GM19238 (cell line): Measurements from ENCODE around the gene AQP5.
"Not testable (repeated sequence)": the region's sequence is repeated elsewhere in the genome, so short reads cannot be mapped to it uniquely, and the experiment has no call there.

Source experiments
- DNase-seq: peaks from one replicate; pipeline ENCODE4 v3.0.0; 2011; ENCODE audit warnings: low spot score; ENCODE audit not compliant: insufficient read length

The AQP5 gene

DNA sequence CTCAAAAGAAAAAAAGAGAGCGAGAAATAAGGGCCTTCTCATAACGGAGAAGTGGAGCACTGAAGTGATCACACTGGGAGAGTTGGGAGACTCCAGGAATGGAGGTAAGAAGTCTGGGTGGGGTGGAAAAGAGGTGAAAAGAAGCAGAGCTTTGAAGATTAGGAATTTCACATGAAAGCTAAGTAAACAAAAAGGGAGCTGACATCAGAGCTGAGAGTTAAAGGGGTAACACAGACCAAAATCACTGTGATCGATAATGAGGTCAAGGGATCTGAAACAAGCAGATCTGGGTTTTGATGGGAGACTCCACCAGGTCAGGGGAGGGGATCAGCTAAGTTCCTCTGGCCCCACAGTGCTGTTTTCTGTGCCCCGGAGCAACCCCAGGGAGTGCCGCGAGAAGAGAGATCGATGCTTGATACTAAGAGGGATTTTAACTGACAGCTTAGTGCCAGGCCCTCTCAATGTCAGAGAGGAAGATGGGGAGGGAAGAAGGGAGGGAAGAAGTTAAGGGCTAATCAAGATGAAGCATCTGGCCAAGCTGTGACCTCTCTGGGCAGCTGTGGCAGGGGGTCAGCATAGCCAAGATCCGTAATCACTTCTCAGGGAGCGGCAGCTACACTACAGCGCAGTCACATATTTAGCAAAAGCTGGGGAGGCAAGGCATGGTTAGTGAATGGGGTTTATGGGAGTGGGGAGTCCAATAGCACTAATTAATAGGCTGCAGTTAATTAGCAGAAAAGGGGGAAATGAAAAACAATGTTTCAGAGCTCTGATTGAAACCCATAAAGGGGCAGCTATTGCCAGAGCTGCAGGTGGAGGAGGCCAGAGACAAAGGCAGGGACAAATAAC is 19.1 kb downstream of the AQP5 start:
- DNase-seq, result no peak

DNA sequence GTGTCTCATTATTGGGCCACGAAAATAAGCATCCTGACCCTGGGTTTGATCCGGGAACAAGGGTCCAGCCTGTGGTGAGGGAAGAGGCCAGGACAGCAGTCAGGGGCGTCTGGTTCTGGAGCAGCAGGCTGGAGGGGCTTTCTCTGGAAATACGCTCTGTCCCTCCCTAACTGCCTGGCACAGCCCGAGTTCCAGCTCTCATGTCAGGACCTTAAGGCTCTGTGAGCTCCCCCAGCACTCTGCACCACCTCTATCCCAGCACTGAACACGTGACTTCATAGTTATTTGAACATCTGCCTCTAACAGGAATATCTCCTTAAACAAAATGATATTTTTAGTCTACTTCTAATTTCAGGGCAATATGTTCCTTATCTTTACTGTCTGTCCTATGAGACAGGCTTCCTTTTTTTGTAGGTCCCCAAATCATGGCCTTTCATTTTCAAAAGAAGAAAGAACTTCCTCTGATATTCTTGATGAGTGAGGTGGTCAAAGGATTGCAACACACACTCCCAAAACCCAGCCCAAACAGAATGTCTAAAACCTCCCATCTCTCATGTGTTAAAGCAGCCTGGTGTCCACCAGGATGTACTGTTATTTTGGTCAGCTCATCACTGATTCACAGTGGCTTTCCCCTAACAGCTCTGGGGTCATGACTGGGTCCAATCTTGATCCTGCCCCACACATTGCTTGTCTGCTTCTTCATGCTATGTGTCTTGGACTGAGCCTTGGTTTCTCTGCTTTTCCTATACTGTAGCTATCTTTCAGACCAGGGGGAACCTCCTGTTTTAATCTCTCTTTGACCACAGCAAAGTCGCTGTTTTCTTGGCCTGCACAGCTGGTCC is 20.8 kb downstream of the AQP5 start:
- no peak for DNase-seq

DNA sequence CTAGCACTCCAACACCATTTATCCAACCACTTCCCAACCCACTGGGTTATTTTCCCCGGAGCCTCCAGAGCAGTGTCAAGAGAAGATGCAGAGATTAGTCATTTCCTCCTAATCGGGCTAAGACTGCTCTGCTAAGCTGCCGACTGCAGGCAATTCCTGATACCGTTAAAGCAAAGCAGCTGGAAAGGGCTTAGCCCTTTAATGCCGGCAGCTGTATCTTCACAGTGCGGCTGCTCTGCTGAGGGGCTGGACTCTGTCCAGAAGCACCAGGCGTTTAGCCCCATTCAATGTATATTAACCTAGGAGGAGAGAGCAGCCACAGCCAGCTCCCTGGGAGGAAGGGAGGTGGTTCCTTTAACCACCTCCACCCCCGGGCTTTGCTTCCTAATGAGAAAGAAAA is 22.2 kb downstream of the AQP5 start:
- no peak for DNase-seq

DNA sequence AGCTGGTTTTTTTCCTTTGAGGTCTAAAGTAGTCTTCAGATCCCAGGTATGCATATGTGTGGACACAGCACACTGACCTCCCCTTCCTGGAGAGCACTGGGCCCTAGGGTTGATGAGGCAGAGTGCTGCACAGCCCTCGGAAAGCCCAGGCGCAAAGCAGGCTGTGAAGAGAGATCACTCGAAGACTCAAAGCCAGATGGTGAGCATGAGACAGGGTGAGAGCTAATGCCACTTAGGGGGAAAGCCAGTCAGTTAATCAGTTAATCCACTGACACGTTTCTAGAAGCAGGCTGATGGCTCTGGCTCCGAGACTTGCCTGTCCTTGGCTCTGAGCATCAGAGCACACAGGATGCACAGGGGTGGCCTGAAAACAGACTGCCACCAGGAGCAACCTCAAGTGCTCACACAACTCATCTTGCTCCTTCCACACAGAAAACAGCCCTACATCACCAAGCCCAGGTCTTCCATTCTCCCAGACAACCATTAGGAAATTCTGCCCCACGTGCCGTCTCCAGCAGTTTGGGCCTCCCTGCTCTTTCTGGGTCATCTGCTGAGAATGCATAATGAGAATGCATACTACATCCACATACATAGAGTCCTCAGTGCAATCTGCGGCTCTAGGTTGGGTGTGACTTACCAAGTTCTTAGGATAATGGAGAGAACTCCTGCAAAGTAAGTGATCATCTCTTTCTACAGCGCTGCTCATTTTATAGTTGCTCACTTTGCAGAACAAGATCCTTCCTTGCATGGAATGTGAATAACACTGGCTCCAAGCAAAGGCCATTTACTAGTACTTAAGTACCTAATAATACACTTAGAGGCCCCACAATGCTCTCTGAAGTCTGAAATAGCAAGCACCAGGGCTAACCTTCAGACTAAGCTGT is 23.0 kb downstream of the AQP5 start:
- no peak for DNase-seq

DNA sequence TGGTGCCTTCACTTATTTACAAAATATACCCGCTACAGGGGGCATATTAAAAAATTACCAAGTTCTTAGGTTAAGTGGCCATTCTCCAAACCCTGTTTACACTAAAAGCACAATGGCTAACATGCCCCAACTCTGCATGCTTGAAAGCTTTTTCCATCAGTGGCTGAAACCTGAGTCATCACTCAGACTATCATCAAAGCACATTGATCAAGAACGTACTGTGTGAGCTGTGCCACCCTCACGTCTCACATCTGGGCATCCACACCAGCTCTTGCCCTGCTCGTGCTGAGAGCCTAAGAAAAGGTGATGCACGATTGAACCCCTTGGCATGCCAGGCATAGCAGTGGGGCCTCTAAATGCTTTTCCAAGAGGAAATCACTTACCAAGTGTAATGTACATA is 24.3 kb downstream of the AQP5 start:
- no peak for DNase-seq

DNA sequence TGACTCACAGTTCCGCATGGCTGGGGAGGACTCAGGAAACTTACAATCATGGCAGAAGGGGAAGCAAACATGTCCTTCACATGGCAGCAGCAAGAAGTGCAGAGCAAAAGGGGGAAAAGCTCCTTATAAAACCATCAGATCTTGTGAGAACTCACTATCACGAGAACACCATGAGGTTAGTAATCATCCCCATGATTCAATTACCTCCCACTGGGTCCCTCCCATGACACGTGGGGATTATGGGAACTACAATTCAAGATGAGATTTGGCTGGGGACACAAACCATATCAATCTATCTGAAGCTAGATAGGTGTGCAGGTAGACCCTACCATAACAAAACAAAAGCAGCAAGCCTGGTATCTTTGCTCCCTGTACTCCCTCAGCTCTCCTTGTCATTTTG is 24.8 kb downstream of the AQP5 start:
- DNase-seq, result not testable (repeated sequence)

DNA sequence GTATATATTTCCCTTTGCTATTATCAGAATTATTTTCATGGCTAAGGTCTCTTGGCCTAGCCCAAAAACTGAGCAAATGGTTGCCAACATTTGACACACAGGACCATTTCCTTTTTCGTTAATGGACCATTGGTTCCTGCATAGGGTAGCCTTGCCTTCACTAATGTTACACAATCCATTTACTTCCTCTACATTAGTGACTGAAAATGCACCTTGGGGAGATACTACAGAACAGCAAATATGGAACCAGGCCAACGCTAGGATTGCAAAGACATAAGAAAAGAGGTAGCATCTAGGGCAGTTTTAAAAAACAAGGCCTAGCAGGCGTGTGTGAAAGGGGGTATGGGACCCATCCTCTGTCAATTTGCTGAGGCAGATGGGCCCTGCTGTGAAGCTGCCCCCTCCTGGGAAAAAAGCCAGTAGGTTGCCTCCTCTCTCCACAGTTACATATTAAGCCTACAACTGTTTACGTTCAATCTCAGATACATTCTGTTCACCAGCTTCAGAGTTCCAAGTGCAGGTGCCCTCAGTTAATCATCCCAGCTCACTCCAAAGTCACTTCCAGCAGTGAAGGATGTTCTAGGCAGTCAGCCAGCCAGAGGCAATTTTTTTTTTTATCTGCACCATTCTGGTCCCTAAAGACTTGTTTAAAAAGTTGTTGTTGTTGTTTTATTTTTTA is 26.1 kb downstream of the AQP5 start:
- no peak for DNase-seq

DNA sequence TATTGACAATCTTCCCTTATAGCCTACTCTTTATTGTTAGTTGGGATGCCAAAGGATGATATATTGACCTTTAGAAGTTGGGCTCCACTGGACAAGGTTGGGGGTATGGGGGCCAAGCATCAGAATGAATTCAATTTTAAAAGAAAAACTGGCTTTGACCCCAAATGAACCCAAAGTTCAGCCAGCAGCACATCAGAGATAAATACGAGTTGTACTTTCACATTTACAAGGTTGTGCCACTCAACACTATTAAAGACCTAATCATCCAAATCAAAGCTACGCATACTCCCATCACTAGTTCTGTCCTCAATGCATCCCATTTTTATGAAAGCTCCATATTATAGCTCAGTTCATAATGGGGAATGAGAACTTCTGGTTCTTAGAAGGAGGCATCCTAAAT is 27.7 kb downstream of the AQP5 start:
- not testable (repeated sequence) for DNase-seq

DNA sequence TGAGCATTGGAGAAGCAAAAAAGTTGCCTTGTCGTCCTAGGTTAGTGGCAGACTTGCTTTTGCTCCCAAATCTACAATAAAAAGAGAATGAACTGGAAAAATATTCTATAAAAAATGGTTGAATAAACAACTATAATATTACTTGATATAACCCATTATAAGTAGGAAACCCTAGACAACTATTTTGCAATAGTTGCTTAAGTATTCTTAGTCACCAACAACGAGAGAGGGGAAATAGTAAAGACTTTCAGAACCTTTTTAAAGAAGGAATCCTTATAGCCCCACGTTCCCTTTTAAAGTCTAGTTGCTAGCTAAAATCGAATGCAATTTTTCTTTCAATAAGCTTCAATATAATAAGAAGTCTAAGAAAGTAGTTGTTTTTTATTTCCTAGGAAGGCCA is 28.6 kb downstream of the AQP5 start:
- DNase-seq, result no peak

DNA sequence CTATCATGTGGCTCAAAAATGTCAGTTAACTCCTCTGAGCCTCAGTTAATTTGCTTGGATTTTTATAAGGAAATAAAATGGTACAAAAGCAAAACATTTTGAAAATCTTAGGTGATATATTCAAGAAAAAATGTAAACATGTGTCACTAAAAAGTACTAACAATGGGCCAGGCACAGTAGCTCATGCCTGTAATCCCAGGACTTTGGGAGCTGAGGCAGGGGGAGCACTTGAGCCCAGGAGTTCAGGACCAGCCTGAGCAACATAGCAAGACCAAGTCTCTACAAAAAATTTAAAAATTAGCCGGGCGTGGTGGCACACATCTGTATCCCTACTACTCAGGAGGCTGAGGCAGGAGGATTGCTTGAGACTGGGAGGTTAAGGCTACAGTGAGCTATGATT is 36.8 kb downstream of the AQP5 start:
- DNase-seq, result no peak

DNA sequence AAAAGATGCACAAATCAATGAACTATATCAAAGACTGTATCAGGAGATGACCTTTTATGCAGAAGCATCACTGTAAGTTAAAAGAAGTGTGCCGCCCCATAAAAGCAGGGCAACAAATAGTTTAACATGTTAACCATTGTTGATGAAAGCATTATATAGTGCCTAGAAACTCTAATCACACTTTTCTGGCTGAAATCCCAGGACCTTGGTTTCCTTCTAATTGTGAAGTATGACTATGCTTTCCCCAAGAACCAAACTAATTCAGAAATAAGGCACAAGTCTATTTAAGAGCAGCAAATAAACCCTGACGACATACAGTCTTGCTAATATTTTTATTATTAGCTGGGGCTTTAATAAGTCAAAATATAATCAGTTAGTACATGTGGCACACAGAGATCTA is 41.9 kb downstream of the AQP5 start:
- no peak for DNase-seq

DNA sequence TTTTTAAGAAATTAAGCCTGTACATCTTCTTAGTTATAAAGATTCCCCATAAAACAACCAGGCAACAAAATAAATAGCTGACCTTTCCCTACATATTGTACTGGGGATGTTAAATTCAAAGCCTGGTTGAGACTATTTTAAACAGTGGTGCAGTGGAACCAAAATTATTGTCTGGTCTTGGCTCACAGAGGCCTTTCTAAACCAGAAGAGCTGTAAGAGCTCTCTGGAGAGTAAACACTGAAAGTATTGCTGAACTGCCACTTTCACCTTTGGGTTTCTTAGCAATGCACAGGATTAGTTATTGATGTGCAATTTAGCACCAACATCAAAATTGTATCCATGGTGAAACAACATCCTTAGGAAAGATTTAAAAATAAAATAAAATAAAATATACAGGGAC is 43.0 kb downstream of the AQP5 start:
- DNase-seq, result no peak

DNA sequence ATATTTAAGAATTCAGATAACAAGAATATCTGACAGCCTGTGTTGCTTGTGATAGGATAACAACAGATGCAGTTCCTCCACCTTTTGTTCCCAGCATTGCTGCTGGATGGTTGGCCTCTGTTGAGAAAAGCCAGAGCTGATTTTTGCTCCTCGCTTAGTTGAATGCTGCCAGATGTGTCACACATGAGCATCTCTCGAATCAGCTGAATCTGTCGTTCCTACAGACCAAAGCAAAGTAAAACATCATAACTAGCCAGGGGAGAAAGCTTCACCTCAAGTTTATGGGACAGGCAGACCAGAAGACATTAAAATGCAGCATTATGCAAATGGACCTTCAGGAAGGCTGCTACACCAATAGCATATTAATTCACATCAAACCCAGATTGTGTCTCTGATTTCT is 43.5 kb downstream of the AQP5 start:
- no peak for DNase-seq

DNA sequence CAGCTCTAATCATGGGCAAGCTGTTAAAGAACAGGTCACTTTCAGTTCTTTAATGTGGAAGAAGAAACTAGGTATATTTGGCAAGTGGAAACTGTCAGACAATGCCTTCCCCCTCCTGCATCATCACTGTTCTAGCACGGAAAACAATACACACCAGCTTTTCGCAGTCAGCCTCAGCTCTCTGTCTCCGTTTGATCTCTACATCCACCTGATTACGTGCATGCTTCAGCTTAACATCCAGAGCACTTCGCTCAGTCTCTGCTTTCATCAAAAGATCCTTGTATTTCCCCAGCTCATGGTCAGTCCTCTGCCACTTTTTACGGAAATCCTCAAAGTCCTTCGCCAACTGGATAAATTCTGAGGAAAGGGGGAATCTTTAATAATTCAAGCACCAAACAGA is 44.6 kb downstream of the AQP5 start:
- no peak for DNase-seq

DNA sequence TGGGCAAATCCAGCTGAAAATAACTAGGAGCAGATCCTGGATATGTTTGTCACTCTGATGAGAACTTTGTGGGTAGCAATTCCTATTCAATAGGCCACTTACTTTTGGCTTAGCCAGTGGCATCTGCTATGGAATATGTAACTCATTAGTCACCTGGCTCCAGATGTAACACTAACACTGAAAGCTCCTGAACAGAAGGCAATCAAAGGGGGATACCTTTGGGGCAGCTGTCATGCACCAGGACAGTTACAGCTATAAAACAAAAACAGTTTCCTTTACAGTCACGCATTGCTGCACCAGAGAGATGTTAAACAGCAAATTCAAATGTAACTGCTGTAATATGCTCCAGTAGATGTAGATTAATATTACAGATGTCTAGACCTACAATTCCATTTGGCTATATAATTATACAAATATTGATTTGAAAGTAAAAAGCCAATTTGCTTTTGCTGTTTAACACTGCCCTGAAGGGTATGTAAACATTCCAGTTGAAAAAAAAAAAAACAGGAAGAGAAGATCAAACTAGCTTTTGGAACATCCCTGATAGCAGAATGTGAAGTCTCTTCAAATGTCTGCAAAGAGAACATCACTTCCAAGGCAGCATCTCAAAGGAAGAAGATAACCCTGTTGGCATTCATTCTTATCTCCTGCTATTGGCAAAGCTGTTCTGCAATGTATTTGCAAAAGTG is 45.2 kb downstream of the AQP5 start:
- DNase-seq, result no peak

DNA sequence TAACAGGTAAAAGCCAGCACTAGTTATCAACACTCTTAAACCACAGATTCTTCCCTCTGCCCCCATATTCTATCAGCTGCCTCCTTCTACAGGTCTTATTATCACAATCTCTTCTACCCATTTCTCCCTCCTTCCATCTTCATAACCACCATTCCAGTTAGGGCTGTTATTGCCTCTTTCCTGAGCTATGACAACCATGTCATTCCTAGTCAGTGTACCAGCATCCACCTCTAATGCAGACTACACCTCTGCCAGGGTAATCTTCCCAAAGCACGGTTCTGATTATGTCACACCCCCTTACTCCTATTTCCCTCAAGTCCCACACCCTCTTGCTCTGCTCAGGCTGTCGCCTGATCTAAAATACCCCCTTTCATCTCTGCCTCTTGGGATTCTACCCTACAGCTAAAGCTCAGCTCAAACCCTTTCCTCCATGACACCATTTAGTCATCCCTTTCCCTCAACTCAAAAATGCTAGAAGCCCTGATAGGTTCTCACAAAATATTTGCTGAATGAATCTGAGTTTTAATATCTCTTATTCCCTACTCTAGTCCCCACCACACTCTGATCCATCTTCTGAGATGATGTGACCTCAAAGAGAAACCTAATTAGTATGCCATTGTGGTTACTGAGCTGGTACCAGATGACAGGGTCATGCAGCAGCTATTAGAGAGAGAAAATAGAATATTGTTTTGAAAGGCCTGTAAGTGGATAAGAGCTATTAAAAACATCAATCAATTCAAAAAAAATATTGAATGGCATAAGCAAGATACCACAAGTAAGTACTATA is 51.9 kb downstream of the AQP5 start:
- DNase-seq, result no peak

DNA sequence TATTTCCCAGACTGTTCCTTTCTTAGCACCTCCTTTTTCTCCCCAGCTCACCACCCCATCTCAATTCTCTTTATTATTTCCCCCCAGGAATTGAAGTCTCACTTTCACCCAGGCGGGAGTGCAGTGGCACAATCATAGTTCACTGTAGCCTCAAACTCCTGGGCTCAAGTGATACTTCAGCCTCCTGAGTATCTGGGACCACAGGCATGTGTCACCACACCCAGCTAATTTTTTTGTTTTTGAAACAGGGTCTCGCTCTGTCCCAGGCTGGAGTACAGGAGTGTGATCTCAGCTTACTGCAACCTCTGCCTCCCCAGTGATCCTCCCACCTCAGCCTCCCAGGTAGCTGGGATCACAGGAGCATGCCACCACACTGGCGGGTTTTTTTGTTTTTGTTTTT is 52.7 kb downstream of the AQP5 start:
- no peak for DNase-seq
